Stomach smooth muscle (tissue), 2 donors: ENCODE data around the gene CENPF.
"Not testable (repeated sequence)": the region's sequence is repeated elsewhere in the genome, so short reads cannot be mapped to it uniquely, and the experiment has no call there.

ENCODE experiments used
- H3K27ac ChIP-seq: one replicate; pipeline ENCODE4 v1.7.0; 2013; ENCODE audit warnings: mild to moderate bottlenecking, low read length, inconsistent platforms
- H3K27me3 ChIP-seq, 2 donors: one replicate each; pipeline ENCODE4 v1.7.0; 2013; ENCODE audit warnings: low read length in 2 of 2; ENCODE audit not compliant: insufficient read depth in 2 of 2, control insufficient read depth in 1 of 2
- H3K36me3 ChIP-seq, 2 donors: one replicate each; pipeline ENCODE4 v1.7.0; 2013; ENCODE audit warnings: low read length in 2 of 2; ENCODE audit not compliant: control insufficient read depth in 2 of 2, insufficient read depth in 2 of 2
- H3K4me1 ChIP-seq: one replicate; pipeline ENCODE4 v1.7.0; 2013; ENCODE audit warnings: low read length; ENCODE audit not compliant: control insufficient read depth, insufficient read depth
- H3K4me3 ChIP-seq, 2 donors: one replicate each; pipeline ENCODE4 v1.7.0; 2013; ENCODE audit warnings: low read length in 2 of 2
- H3K9ac ChIP-seq, 2 donors: one replicate each; pipeline ENCODE4 v1.7.0; 2013; ENCODE audit warnings: low read length in 2 of 2, mild to moderate bottlenecking in 1 of 2
- H3K9me3 ChIP-seq, 2 donors: one replicate each; pipeline ENCODE4 v1.7.0; 2013; ENCODE audit warnings: low read length in 2 of 2; ENCODE audit not compliant: control insufficient read depth in 2 of 2
- donor health status: healthy.
- donor health status: Pancreatic carcinoma.

Gene CENPF

GRCh38 chr1:214660900-214661299 lies 57.9 kb downstream of the CENPF start:
- Histone ChIP-seq H3K27me3 (no peaks in the 10 kb centered on the region), H3K9me3 (no peaks in the 10 kb centered on the region), H3K27ac (no peak overlapping the region), H3K36me3 (no peaks in the 10 kb centered on the region), H3K9ac (no peak overlapping the region), H3K4me3 (no peak overlapping the region), H3K4me1 (no peaks in the 10 kb centered on the region)

- no peaks in the 10 kb centered on the region for H3K36me3 ChIP-seq
- H3K4me3 ChIP-seq = no peak overlapping the region
- no peaks in the 10 kb centered on the region for H3K4me1 ChIP-seq
- H3K9ac ChIP-seq = no peak overlapping the region
- H3K27ac ChIP-seq = no peak overlapping the region
- no peaks in the 10 kb centered on the region for H3K27me3 ChIP-seq
- H3K9me3 ChIP-seq = no peaks in the 10 kb centered on the region
Observed at GRCh38 chr1:214662223-214662785, 59.3 kb downstream of the CENPF start.

GRCh38 chr1:214664651-214665433 lies 61.8 kb downstream of the CENPF start:
- Histone ChIP-seq H3K9ac (no peak overlapping the region), H3K36me3 (no peaks in the 10 kb centered on the region), H3K9me3 (no peaks in the 10 kb centered on the region), H3K27me3 (no peaks in the 10 kb centered on the region), H3K4me1 (no peaks in the 10 kb centered on the region), H3K27ac (no peak overlapping the region), H3K4me3 (no peak overlapping the region)

- no peak overlapping the region for H3K27ac ChIP-seq
- no peaks in the 10 kb centered on the region for H3K27me3 ChIP-seq
- H3K9ac ChIP-seq = no peak overlapping the region
- H3K36me3 ChIP-seq = no peaks in the 10 kb centered on the region
- no peaks in the 10 kb centered on the region for H3K4me1 ChIP-seq
- H3K4me3 ChIP-seq = no peak overlapping the region
- H3K9me3 ChIP-seq = no peaks in the 10 kb centered on the region
Observed at GRCh38 chr1:214665606-214666110, 62.7 kb downstream of the CENPF start.

- H3K4me1 ChIP-seq = no peaks in the 10 kb centered on the region
- H3K36me3 ChIP-seq = no peaks in the 10 kb centered on the region
- H3K27me3 ChIP-seq = no peaks in the 10 kb centered on the region
- H3K4me3 ChIP-seq = no peak overlapping the region
- H3K9ac ChIP-seq = no peak overlapping the region
- H3K9me3 ChIP-seq = no peaks in the 10 kb centered on the region
- H3K27ac ChIP-seq = no peak overlapping the region
Observed at GRCh38 chr1:214666674-214667073, 63.7 kb downstream of the CENPF start.

GRCh38 chr1:214670098-214670497 lies 67.1 kb downstream of the CENPF start:
- H3K4me3 ChIP-seq = no peak overlapping the region
- no peaks in the 10 kb centered on the region for H3K27me3 ChIP-seq
- H3K4me1 ChIP-seq = no peaks in the 10 kb centered on the region
- no peaks in the 10 kb centered on the region for H3K36me3 ChIP-seq
- no peak overlapping the region for H3K9ac ChIP-seq
- no peaks in the 10 kb centered on the region for H3K9me3 ChIP-seq
- H3K27ac ChIP-seq = no peak overlapping the region

- H3K27me3 ChIP-seq, H3K36me3 ChIP-seq, H3K4me3 ChIP-seq, H3K27ac ChIP-seq, H3K9ac ChIP-seq, H3K9me3 ChIP-seq, H3K4me1 ChIP-seq: not testable (repeated sequence)
Observed at GRCh38 chr1:214673029-214673428, 70.0 kb downstream of the CENPF start.

- Histone ChIP-seq H3K4me3 (no peak overlapping the region), H3K9me3 (no peaks in the 10 kb centered on the region), H3K4me1 (no peaks in the 10 kb centered on the region), H3K27me3 (no peaks in the 10 kb centered on the region), H3K27ac (no peak overlapping the region), H3K36me3 (no peaks in the 10 kb centered on the region), H3K9ac (no peak overlapping the region)
Observed at GRCh38 chr1:214673576-214673975, 70.6 kb downstream of the CENPF start.

GRCh38 chr1:214675524-214675923 lies 72.5 kb downstream of the CENPF start:
- H3K27me3 ChIP-seq, H3K4me3 ChIP-seq, H3K27ac ChIP-seq, H3K36me3 ChIP-seq, H3K9ac ChIP-seq, H3K9me3 ChIP-seq, H3K4me1 ChIP-seq: not testable (repeated sequence)

GRCh38 chr1:214676747-214677146 lies 73.8 kb downstream of the CENPF start:
- H3K4me1 ChIP-seq = no peaks in the 10 kb centered on the region
- no peaks in the 10 kb centered on the region for H3K27me3 ChIP-seq
- no peaks in the 10 kb centered on the region for H3K9me3 ChIP-seq
- H3K4me3 ChIP-seq = no peak overlapping the region
- no peaks in the 10 kb centered on the region for H3K36me3 ChIP-seq
- no peak overlapping the region for H3K9ac ChIP-seq
- no peak overlapping the region for H3K27ac ChIP-seq

GRCh38 chr1:214677945-214678344 lies 75.0 kb downstream of the CENPF start:
- Histone ChIP-seq H3K36me3 (no peaks in the 10 kb centered on the region), H3K9ac (no peak overlapping the region), H3K9me3 (no peaks in the 10 kb centered on the region), H3K27me3 (no peaks in the 10 kb centered on the region), H3K27ac (no peak overlapping the region), H3K4me3 (no peak overlapping the region), H3K4me1 (no peaks in the 10 kb centered on the region)
